BE2C (cell line): ENCODE data around the gene RSBN1L.
"Not testable (repeated sequence)": the region's sequence is repeated elsewhere in the genome, so short reads cannot be mapped to it uniquely, and the experiment has no call there.

Experiments used
- DNase-seq: peaks from one replicate; pipeline ENCODE4 v3.0.0-alpha.2; 2020
- H3K27me3 ChIP-seq: fragments of 250-450 bp; sonication (Bioruptor Pico); 2 replicates; pipeline ENCODE4 v1.5.1; 2020; ENCODE audit warnings: mild to moderate bottlenecking
- H3K36me3 ChIP-seq: fragments of 250-450 bp; sonication (Bioruptor Pico); 2 replicates; pipeline ENCODE4 v1.5.1; 2020; ENCODE audit warnings: mild to moderate bottlenecking
- H3K4me1 ChIP-seq: fragments of 250-450 bp; sonication (Bioruptor Pico); 2 replicates; pipeline ENCODE4 v1.5.1; 2020
- H3K4me3 ChIP-seq: 2 replicates; pipeline ENCODE4 v1.5.1; 2011; ENCODE audit warnings: low read depth, low read length
- H3K9me3 ChIP-seq: fragments of 250-450 bp; sonication (Bioruptor Pico); 2 replicates; pipeline ENCODE4 v1.5.1; 2020
- TF ChIP-seq, protein P1 (sequence below): IDR thresholded peaks from 2 replicates; pipeline ENCODE4 v1.5.1; 2012; ENCODE audit warnings: mild to moderate bottlenecking, low read depth, low read length

RSBN1L gene

DNA sequence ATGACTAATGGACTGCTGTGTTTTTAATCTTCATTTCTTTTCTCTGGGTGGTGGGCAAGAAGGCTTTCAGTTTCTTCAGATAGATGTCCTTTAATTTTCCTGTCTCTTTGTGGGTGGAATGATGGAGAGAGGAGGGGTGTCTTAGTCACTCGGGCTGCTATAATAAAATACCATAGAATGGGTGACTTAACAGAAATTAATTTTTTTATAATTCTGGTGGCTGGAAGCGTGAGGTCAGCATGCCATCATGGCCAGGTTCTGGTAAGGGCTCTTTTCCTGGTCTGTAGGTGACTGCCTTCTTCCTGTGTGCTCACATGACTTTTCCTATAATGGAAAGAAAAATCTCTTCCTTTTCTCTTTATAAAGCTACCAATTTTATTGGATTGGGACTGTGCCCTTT lies 6.3 kb downstream of the RSBN1L start:
- peaks cover 7% of the 10 kb centered on the region for H3K36me3 ChIP-seq
- no peak for DNase-seq
- TF ChIP-seq, protein P1, sequence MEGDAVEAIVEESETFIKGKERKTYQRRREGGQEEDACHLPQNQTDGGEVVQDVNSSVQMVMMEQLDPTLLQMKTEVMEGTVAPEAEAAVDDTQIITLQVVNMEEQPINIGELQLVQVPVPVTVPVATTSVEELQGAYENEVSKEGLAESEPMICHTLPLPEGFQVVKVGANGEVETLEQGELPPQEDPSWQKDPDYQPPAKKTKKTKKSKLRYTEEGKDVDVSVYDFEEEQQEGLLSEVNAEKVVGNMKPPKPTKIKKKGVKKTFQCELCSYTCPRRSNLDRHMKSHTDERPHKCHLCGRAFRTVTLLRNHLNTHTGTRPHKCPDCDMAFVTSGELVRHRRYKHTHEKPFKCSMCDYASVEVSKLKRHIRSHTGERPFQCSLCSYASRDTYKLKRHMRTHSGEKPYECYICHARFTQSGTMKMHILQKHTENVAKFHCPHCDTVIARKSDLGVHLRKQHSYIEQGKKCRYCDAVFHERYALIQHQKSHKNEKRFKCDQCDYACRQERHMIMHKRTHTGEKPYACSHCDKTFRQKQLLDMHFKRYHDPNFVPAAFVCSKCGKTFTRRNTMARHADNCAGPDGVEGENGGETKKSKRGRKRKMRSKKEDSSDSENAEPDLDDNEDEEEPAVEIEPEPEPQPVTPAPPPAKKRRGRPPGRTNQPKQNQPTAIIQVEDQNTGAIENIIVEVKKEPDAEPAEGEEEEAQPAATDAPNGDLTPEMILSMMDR: no peak
- no peaks in the 10 kb centered on the region for H3K4me1 ChIP-seq
- no peaks in the 10 kb centered on the region for H3K27me3 ChIP-seq
- no peak overlapping the region for H3K4me3 ChIP-seq
- no peaks in the 10 kb centered on the region for H3K9me3 ChIP-seq

DNA sequence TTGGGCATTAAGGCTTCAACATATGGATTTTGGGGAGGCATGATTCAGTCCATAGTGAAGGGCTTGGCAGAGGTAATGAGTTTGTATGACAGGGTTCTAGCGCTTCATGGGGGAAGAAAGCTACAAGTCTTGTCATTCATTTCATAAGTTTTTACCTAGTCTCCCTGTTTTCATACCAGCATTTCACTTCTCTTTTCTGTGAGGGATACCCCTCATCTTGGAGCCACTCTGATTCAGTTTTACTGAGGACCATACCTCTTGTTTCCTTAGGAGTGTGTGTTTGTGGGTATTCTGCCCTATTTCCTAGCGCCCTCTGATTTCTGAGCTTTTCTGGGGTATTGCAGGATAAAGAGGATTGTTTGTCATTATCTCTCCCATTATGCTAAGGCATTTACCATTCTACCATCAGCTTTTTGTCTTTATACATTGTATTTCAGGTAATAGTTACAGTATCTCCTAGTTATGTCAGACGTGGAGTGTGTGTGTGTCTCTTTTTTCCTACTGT lies 6.8 kb downstream of the RSBN1L start:
- no peaks in the 10 kb centered on the region for H3K27me3 ChIP-seq
- no peak for DNase-seq
- H3K4me1 ChIP-seq: peaks cover 3% of the 10 kb centered on the region; the same call in 1 of the 2 replicates
- H3K4me3 ChIP-seq: no peak overlapping the region
- peaks cover 7% of the 10 kb centered on the region for H3K36me3 ChIP-seq
- no peaks in the 10 kb centered on the region for H3K9me3 ChIP-seq
- TF ChIP-seq, protein P1: 0 out of 2 replicates have a peak, but pooled peaks have one; percentile 5

DNA sequence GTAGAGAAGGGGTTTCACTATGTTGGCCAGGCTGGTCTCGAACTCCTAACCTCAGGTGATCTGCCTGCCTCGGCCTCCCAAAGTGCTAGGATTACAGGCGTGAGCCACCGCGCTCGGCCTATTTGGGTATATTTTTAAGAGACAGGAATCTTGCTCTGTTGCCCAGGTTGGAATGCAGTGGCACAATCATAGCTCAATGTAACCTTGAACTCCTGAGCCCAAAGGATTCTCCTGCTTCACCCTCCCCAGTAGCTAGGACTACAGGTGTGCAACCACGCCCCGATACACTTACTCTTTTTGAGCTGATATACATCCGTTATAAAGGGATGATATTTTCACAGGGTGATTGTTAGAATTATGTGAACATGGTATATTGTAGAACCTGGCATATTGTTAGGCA lies 7.4 kb downstream of the RSBN1L start:
- H3K4me1 ChIP-seq, H3K9me3 ChIP-seq, DNase-seq, H3K4me3 ChIP-seq, H3K27me3 ChIP-seq, H3K36me3 ChIP-seq: not testable (repeated sequence)

DNA sequence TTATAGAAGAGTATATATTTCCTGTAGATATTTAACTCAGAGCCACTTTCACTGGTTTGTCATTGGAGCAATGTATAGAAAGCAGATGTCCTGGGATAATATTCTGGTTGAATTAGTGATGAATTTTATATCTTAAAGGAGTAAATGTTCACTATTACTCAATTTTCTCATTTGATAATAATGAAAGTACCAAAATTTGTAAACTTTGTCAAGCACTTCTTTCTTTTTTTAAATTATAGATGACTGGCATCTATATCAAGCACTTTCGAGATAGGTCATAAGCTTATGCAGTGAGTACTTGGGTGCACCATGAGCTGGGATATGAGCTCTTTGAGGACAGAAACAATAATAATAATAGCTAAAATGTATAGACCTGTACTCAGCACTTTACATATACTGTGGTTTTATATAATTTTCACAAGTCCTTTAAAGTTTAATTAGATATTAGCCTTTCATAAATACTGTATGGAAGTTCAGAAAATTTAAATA lies 11.3 kb downstream of the RSBN1L start:
- no peak for DNase-seq
- Histone ChIP-seq H3K4me1 (peaks cover 14% of the 10 kb centered on the region), H3K9me3 (no peaks in the 10 kb centered on the region), H3K27me3 (no peaks in the 10 kb centered on the region), H3K4me3 (no peak overlapping the region), H3K36me3 (peaks cover 16% of the 10 kb centered on the region)
- TF ChIP-seq, protein P1: no peak

DNA sequence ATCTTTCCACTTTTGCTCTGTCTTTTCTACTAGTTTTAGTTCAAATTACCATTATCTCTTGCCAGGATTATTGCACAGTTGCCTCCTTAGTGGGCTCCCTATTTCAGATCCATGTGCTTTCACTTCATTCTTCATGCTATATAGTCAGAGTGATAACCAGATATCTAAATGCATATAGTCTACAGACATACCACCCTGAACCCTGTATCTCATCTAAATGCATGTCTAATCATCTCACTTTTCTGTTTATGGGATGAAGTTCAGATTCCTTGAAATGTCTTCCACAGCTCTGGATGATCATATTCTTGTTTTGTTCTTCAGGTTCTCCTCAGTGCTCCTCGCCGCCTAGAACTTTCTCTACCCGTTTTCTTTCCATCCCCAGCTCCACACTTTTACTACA lies 13.8 kb downstream of the RSBN1L start:
- peaks cover 16% of the 10 kb centered on the region for H3K36me3 ChIP-seq
- H3K9me3 ChIP-seq: no peaks in the 10 kb centered on the region
- TF ChIP-seq, protein P1: no peak
- H3K4me3 ChIP-seq: no peak overlapping the region
- no peak for DNase-seq
- H3K4me1 ChIP-seq: peaks cover 20% of the 10 kb centered on the region
- no peaks in the 10 kb centered on the region for H3K27me3 ChIP-seq

DNA sequence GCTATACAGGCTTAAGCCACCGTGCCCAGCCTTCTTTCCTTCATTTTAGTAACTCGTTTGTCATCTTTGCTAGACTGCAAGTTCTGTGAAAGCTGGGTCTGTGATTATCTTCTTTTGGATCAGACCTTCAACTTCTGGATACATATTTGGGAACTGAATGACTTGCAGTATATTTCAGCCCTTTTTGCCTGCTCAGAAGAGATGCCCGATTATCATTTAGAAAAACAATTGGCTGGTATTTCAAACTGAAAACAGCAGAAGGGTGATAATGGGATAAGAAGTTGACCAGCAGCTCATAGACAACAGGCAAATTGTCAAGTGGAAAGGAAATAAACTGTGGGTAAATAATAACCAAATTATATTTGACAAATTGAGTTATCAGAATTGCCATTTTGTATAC lies 14.6 kb downstream of the RSBN1L start:
- TF ChIP-seq, protein P1: no peak
- Histone ChIP-seq H3K9me3 (no peaks in the 10 kb centered on the region), H3K36me3 (peaks cover 16% of the 10 kb centered on the region), H3K4me1 (peaks cover 22% of the 10 kb centered on the region), H3K27me3 (no peaks in the 10 kb centered on the region), H3K4me3 (no peak overlapping the region)
- no peak for DNase-seq
